ENCODE results near the gene COPZ2.
A peak's percentile ranks its signal among the peaks of the same experiment; 100 is the strongest.

COPZ2 gene

DNA sequence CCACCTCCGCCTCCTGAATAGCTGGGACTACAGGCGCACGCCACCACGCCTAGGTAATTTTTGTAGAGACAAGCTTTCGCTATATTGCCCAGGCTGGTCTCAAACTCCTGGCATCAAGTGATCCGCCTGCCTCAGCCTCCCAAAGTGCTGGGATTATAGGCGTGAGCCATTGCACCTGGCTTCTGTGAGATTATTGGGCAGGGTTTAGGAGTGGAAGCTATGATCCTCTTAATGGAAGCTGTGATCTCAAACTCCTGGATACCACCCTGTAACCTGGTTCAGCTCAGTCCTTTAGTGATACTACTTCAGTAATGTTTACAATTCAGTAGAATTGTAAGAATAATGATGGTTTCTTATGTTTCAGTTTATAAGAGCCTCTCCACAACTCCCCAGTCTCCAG lies 24.7 kb upstream of the COPZ2 start:
- Histone ChIP-seq H3K9me3 (ENCODE audit: insufficient read depth, low read length) (no peaks in the 10 kb centered on the region), H3K27me3 (ENCODE audit: insufficient read depth, insufficient read length) (no peaks in the 10 kb centered on the region), H3K4me3 (ENCODE audit: insufficient read length, low read depth) (no peak overlapping the region), H3K36me3 (ENCODE audit: insufficient read depth, insufficient read length, low read length) (peaks cover 74% of the 10 kb centered on the region), H3K4me1 (ENCODE audit: insufficient read depth, insufficient read length) (peaks cover 1% of the 10 kb centered on the region), H3K9ac (ENCODE audit: insufficient read length, low read depth) (no peak overlapping the region)
- TF ChIP-seq SUZ12 (IDR thresholded peaks at IDR 0.05; ENCODE audit: extremely low read depth, insufficient read depth, insufficient read length) (no peak), ZNF274 (IDR thresholded peaks at IDR 0.05; ENCODE audit: low read depth, low read length) (no peak), YY1 (IDR thresholded peaks at IDR 0.05; ENCODE audit: insufficient read depth, insufficient read length) (no peak)
- DNase-seq (ENCODE audit: low read depth, low spot score): no peak

GRCh38 chr17:48060249-48060648 lies 22.7 kb upstream of the COPZ2 start:
- TF ChIP-seq SUZ12 (IDR thresholded peaks at IDR 0.05; ENCODE audit: extremely low read depth, insufficient read depth, insufficient read length) (no peak), ZNF274 (IDR thresholded peaks at IDR 0.05; ENCODE audit: low read depth, low read length) (no peak), YY1 (IDR thresholded peaks at IDR 0.05; ENCODE audit: insufficient read depth, insufficient read length) (no peak)
- no peak overlapping the region for H3K9ac ChIP-seq (ENCODE audit: insufficient read length, low read depth)
- no peak overlapping the region for H3K4me3 ChIP-seq (ENCODE audit: insufficient read length, low read depth)
- no peak for DNase-seq (ENCODE audit: low read depth, low spot score)
- H3K36me3 ChIP-seq (ENCODE audit: insufficient read depth, insufficient read length, low read length): peaks cover 81% of the 10 kb centered on the region
- no peaks in the 10 kb centered on the region for H3K27me3 ChIP-seq (ENCODE audit: insufficient read depth, insufficient read length)
- no peaks in the 10 kb centered on the region for H3K9me3 ChIP-seq (ENCODE audit: insufficient read depth, low read length)
- peaks cover 13% of the 10 kb centered on the region for H3K4me1 ChIP-seq (ENCODE audit: insufficient read depth, insufficient read length)

DNA sequence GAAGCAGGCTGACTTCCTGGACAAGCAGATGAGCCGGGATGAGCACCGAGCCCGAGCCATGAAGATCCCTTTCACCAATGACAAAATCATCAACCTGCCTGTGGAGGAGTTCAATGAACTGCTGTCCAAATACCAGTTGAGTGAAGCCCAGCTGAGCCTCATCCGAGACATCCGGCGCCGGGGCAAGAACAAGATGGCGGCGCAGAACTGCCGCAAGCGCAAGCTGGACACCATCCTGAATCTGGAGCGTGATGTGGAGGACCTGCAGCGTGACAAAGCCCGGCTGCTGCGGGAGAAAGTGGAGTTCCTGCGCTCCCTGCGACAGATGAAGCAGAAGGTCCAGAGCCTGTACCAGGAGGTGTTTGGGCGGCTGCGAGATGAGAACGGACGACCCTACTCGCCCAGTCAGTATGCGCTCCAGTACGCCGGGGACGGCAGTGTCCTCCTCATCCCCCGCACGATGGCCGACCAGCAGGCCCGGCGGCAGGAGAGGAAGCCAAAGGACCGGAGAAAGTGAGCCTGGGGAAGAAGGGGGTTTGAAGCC lies 21.6 kb upstream of the COPZ2 start:
- H3K4me1 ChIP-seq (ENCODE audit: insufficient read depth, insufficient read length): peaks cover 13% of the 10 kb centered on the region
- no peak for DNase-seq (ENCODE audit: low read depth, low spot score)
- no peaks in the 10 kb centered on the region for H3K27me3 ChIP-seq (ENCODE audit: insufficient read depth, insufficient read length)
- H3K9me3 ChIP-seq (ENCODE audit: insufficient read depth, low read length): no peaks in the 10 kb centered on the region
- no peak overlapping the region for H3K4me3 ChIP-seq (ENCODE audit: insufficient read length, low read depth)
- H3K9ac ChIP-seq (ENCODE audit: insufficient read length, low read depth): no peak overlapping the region
- TF ChIP-seq YY1 (IDR thresholded peaks at IDR 0.05; ENCODE audit: insufficient read depth, insufficient read length) (no peak), SUZ12 (IDR thresholded peaks at IDR 0.05; ENCODE audit: extremely low read depth, insufficient read depth, insufficient read length) (no peak), ZNF274 (IDR thresholded peaks at IDR 0.05; ENCODE audit: low read depth, low read length) (no peak)
- H3K36me3 ChIP-seq (ENCODE audit: insufficient read depth, insufficient read length, low read length): peaks cover 82% of the 10 kb centered on the region

DNA sequence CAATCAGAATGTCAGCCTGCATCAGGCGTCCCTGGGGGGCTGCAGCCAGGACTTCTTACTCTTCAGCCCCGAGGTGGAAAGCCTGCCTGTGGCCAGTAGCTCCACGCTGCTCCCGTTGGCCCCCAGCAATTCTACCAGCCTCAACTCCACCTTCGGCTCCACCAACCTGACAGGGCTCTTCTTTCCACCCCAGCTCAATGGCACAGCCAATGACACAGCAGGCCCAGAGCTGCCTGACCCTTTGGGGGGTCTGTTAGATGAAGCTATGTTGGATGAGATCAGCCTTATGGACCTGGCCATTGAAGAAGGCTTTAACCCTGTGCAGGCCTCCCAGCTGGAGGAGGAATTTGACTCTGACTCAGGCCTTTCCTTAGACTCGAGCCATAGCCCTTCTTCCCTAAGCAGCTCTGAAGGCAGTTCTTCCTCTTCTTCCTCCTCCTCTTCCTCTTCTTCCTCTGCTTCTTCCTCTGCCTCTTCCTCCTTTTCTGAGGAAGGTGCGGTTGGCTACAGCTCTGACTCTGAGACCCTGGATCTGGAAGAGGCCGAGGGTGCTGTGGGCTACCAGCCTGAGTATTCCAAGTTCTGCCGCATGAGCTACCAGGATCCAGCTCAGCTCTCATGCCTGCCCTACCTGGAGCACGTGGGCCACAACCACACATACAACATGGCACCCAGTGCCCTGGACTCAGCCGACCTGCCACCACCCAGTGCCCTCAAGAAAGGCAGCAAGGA lies 21.0 kb upstream of the COPZ2 start:
- Histone ChIP-seq H3K9ac (ENCODE audit: insufficient read length, low read depth) (no peak overlapping the region), H3K36me3 (ENCODE audit: insufficient read depth, insufficient read length, low read length) (peaks cover 85% of the 10 kb centered on the region), H3K4me1 (ENCODE audit: insufficient read depth, insufficient read length) (peaks cover 19% of the 10 kb centered on the region), H3K4me3 (ENCODE audit: insufficient read length, low read depth) (no peak overlapping the region), H3K27me3 (ENCODE audit: insufficient read depth, insufficient read length) (no peaks in the 10 kb centered on the region), H3K9me3 (ENCODE audit: insufficient read depth, low read length) (no peaks in the 10 kb centered on the region)
- DNase-seq (ENCODE audit: low read depth, low spot score): no peak
- TF ChIP-seq YY1 (IDR thresholded peaks at IDR 0.05; ENCODE audit: insufficient read depth, insufficient read length) (no peak), SUZ12 (IDR thresholded peaks at IDR 0.05; ENCODE audit: extremely low read depth, insufficient read depth, insufficient read length) (no peak), ZNF274 (IDR thresholded peaks at IDR 0.05; ENCODE audit: low read depth, low read length) (no peak)

GRCh38 chr17:48057626-48058025 lies 20.0 kb upstream of the COPZ2 start:
- H3K9me3 ChIP-seq (ENCODE audit: insufficient read depth, low read length): no peaks in the 10 kb centered on the region
- no peaks in the 10 kb centered on the region for H3K27me3 ChIP-seq (ENCODE audit: insufficient read depth, insufficient read length)
- peaks cover 28% of the 10 kb centered on the region for H3K4me1 ChIP-seq (ENCODE audit: insufficient read depth, insufficient read length)
- H3K9ac ChIP-seq (ENCODE audit: insufficient read length, low read depth): no peak overlapping the region
- peaks cover 86% of the 10 kb centered on the region for H3K36me3 ChIP-seq (ENCODE audit: insufficient read depth, insufficient read length, low read length)
- TF ChIP-seq YY1 (IDR thresholded peaks at IDR 0.05; ENCODE audit: insufficient read depth, insufficient read length) (no peak), SUZ12 (IDR thresholded peaks at IDR 0.05; ENCODE audit: extremely low read depth, insufficient read depth, insufficient read length) (no peak), ZNF274 (IDR thresholded peaks at IDR 0.05; ENCODE audit: low read depth, low read length) (no peak)
- no peak overlapping the region for H3K4me3 ChIP-seq (ENCODE audit: insufficient read length, low read depth)
- no peak for DNase-seq (ENCODE audit: low read depth, low spot score)

- Histone ChIP-seq H3K9me3 (ENCODE audit: insufficient read depth, low read length) (no peaks in the 10 kb centered on the region), H3K4me1 (ENCODE audit: insufficient read depth, insufficient read length) (peaks cover 34% of the 10 kb centered on the region), H3K27me3 (ENCODE audit: insufficient read depth, insufficient read length) (no peaks in the 10 kb centered on the region), H3K36me3 (ENCODE audit: insufficient read depth, insufficient read length, low read length) (peaks cover 86% of the 10 kb centered on the region), H3K4me3 (ENCODE audit: insufficient read length, low read depth) (no peak overlapping the region), H3K9ac (ENCODE audit: insufficient read length, low read depth) (no peak overlapping the region)
- no peak for TF ChIP-seq YY1 (IDR thresholded peaks at IDR 0.05; ENCODE audit: insufficient read depth, insufficient read length)
- TF ChIP-seq ZNF274 (IDR thresholded peaks at IDR 0.05; ENCODE audit: low read depth, low read length): no peak
- no peak for TF ChIP-seq SUZ12 (IDR thresholded peaks at IDR 0.05; ENCODE audit: extremely low read depth, insufficient read depth, insufficient read length)
- DNase-seq (ENCODE audit: low read depth, low spot score): no peak
Observed at GRCh38 chr17:48056879-48057278, 19.3 kb upstream of the COPZ2 start.

DNA sequence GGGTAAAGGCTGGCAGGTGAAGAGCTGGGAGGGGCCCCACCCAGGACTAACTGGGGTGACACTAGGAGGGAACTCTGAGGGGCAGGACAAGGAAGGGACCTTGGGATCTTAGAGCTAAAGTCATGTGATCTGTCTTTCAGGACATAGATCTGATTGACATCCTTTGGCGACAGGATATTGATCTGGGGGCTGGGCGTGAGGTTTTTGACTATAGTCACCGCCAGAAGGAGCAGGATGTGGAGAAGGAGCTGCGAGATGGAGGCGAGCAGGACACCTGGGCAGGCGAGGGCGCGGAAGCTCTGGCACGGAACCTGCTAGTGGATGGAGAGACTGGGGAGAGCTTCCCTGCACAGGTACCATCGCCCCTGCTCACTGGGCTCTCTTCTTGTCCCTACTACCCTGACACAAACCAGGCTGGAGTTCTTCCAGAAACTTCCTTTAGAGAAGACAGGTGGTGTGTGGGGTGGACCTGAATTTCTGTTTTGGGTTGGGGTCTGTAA lies 18.7 kb upstream of the COPZ2 start:
- Histone ChIP-seq H3K9ac (ENCODE audit: insufficient read length, low read depth) (no peak overlapping the region), H3K4me1 (ENCODE audit: insufficient read depth, insufficient read length) (peaks cover 35% of the 10 kb centered on the region), H3K9me3 (ENCODE audit: insufficient read depth, low read length) (no peaks in the 10 kb centered on the region), H3K27me3 (ENCODE audit: insufficient read depth, insufficient read length) (no peaks in the 10 kb centered on the region), H3K4me3 (ENCODE audit: insufficient read length, low read depth) (peak overlapping the region; percentile 67), H3K36me3 (ENCODE audit: insufficient read depth, insufficient read length, low read length) (peaks cover 86% of the 10 kb centered on the region)
- TF ChIP-seq ZNF274 (IDR thresholded peaks at IDR 0.05; ENCODE audit: low read depth, low read length) (no peak), YY1 (IDR thresholded peaks at IDR 0.05; ENCODE audit: insufficient read depth, insufficient read length) (no peak), SUZ12 (IDR thresholded peaks at IDR 0.05; ENCODE audit: extremely low read depth, insufficient read depth, insufficient read length) (no peak)
- no peak for DNase-seq (ENCODE audit: low read depth, low spot score)

All from NT2/D1 (cell line).